Measurements from ENCODE around the gene GRWD1.

GRCh38 chr19:48477067-48477685, 31.4 kb downstream of the GRWD1 start:
- no peak for TF ChIP-seq POLR2AphosphoS5 (IDR thresholded peaks at IDR 0.05)
- TF ChIP-seq, protein P1, sequence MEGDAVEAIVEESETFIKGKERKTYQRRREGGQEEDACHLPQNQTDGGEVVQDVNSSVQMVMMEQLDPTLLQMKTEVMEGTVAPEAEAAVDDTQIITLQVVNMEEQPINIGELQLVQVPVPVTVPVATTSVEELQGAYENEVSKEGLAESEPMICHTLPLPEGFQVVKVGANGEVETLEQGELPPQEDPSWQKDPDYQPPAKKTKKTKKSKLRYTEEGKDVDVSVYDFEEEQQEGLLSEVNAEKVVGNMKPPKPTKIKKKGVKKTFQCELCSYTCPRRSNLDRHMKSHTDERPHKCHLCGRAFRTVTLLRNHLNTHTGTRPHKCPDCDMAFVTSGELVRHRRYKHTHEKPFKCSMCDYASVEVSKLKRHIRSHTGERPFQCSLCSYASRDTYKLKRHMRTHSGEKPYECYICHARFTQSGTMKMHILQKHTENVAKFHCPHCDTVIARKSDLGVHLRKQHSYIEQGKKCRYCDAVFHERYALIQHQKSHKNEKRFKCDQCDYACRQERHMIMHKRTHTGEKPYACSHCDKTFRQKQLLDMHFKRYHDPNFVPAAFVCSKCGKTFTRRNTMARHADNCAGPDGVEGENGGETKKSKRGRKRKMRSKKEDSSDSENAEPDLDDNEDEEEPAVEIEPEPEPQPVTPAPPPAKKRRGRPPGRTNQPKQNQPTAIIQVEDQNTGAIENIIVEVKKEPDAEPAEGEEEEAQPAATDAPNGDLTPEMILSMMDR (IDR thresholded peaks at IDR 0.05) = no peak
